Stomach (tissue), 9 donors: ENCODE results near the gene PLPP3. TPM values are rescaled to one million over a fixed set of nuclear protein-coding genes. Genes with fewer than 3 reads are reported as not detected.

Source experiments
- DNase-seq, 2 donors: peaks; one replicate each; pipeline versions ENCODE4 v3.0.0 to v3.0.0-alpha.2; 2013 to 2019
- H3K27ac ChIP-seq, 5 donors: fragments of 200-600 bp in 4 of 5; sonication (generic) in 4 of 5; one replicate each; pipeline ENCODE4 v1.5.1; 2013 to 2019; ENCODE audit warnings: mild to moderate bottlenecking in 1 of 5, moderate library complexity in 1 of 5
- H3K27me3 ChIP-seq, 3 donors: fragments of 200-600 bp; sonication (generic); one replicate each; pipeline ENCODE4 v1.5.1; 2017 to 2019; ENCODE audit warnings: mixed run types in 1 of 3
- H3K36me3 ChIP-seq, 4 donors: fragments of 200-600 bp; sonication (generic); 1 replicate in 3 of 4; 2 replicates in 1 of 4; pipeline ENCODE4 v1.5.1; 2016 to 2019
- H3K4me1 ChIP-seq, 4 donors: fragments of 200-600 bp; sonication (generic); one replicate each; pipeline ENCODE4 v1.5.1; 2016 to 2019
- H3K4me3 ChIP-seq, 4 donors: fragments of 200-600 bp; sonication (generic) in 3 of 4; one replicate each; pipeline ENCODE4 v1.5.1; 2016 to 2019; ENCODE audit warnings: mild to moderate bottlenecking in 1 of 4
- H3K9me3 ChIP-seq, 4 donors: fragments of 200-600 bp; sonication (generic); one replicate each; pipeline ENCODE4 v1.5.1; 2016 to 2019
- EP300 ChIP-seq: sonication (generic); formaldehyde crosslinking; IDR thresholded peaks from one replicate; pipeline ENCODE4 v1.6.1; 2017; ENCODE audit warnings: antibody characterized with exemption
- POLR2A ChIP-seq, 4 donors: fragments of 450-650 bp; IDR thresholded peaks; one replicate each; pipeline ENCODE4 v1.6.1; 2016; ENCODE audit warnings: antibody characterized with exemption in 4 of 4, control low read depth in 2 of 4, mild to moderate bottlenecking in 1 of 4, moderate library complexity in 1 of 4
- POLR2AphosphoS5 ChIP-seq, 3 donors: sonication (generic); formaldehyde crosslinking; IDR thresholded peaks; one replicate each; pipeline ENCODE4 v1.6.1; 2016; ENCODE audit warnings: antibody characterized with exemption in 3 of 3
- WGBS, 5 donors: extraction: QIAGEN DNeasy Blood & Tissue Kit in 3 of 5; methylation state at CpG; one replicate each; pipeline versions ENCODE4 v1.1.5 to v1.1.7; 2013 to 2018; 5-methylcytosine and 5-hydroxymethylcytosine counted together
- intact Hi-C: fragments of 100-400 bp; cut with DNase I; formaldehyde crosslinking; loops from one replicate; pipeline ENCODE4 v1.15.1; 2023; ENCODE audit warnings: low total_unique reads
- polyA plus RNA-seq, 3 donors: library from polyadenylated mRNA; stranded (reverse); fragments of 200-250 nt; gene quantifications; one replicate each; pipeline ENCODE4 v1.2.3, GENCODE V29; 2013
- total RNA-seq, 5 donors: library from RNA; depleted of rRNA; stranded (reverse); fragments of >200 nt; gene quantifications; one replicate each; pipeline versions ENCODE4 v1.1.0 to v1.2.3, GENCODE V29; 2014 to 2016
- TF ChIP-seq, protein P1 (sequence below), 7 experiments: fragments of 450-650 bp in 4 of 7; fragments of 200-600 bp in 3 of 7; sonication (generic) in 3 of 7; IDR thresholded peaks; one replicate each; pipeline ENCODE4 v1.5.1; 2016 to 2019; ENCODE audit warnings: antibody characterized with exemption in 7 of 7, control low read depth in 2 of 7, mild to moderate bottlenecking in 1 of 7
- donor health status: healthy with polysubstance abuse.
- donor health status: Bipolar disorder and iron deficiency.
- donor health status: healthy.

The PLPP3 gene
- total and polyA plus RNA-seq, 8 donors, result 11.1 to 145 (median 46.1) TPM

DNA sequence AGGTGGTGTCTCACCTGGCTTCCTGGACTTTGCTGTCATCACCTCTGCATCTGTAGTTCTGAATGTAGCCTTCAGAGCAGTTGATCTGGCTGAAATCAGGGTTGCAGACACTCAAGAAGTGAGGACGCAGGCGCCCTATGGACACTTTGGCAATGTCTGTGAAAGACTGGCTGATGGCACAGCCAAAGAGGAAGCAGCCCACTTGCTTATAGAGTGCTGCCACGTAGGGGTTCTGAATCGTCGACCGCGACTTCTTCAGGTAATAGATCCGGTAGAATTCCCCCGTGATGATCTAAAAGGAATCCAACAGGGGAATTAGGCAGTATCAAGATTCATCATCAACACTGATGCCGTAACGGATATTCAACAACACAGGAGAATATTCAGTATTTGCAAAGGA is 55.1 kb downstream of the PLPP3 start:
- DNase-seq, result no peak
- Histone ChIP-seq H3K27me3 (no peaks in the 10 kb centered on the region), H3K4me3 (no peak overlapping the region), H3K4me1 (peaks cover 29 to 64% (median 48%) of the 10 kb centered on the region in 4 donors), H3K9me3 (no peaks in the 10 kb centered on the region), H3K36me3 (peaks cover 19 to 45% (median 37%) of the 10 kb centered on the region in 4 donors), H3K27ac (no peak overlapping the region)
- intact Hi-C loops, result no loop called here
- no peak for TF ChIP-seq POLR2A (IDR thresholded peaks at IDR 0.05)
- TF ChIP-seq, protein P1, sequence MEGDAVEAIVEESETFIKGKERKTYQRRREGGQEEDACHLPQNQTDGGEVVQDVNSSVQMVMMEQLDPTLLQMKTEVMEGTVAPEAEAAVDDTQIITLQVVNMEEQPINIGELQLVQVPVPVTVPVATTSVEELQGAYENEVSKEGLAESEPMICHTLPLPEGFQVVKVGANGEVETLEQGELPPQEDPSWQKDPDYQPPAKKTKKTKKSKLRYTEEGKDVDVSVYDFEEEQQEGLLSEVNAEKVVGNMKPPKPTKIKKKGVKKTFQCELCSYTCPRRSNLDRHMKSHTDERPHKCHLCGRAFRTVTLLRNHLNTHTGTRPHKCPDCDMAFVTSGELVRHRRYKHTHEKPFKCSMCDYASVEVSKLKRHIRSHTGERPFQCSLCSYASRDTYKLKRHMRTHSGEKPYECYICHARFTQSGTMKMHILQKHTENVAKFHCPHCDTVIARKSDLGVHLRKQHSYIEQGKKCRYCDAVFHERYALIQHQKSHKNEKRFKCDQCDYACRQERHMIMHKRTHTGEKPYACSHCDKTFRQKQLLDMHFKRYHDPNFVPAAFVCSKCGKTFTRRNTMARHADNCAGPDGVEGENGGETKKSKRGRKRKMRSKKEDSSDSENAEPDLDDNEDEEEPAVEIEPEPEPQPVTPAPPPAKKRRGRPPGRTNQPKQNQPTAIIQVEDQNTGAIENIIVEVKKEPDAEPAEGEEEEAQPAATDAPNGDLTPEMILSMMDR (IDR thresholded peaks at IDR 0.05), result no peak
- no peak for TF ChIP-seq POLR2AphosphoS5 (IDR thresholded peaks at IDR 0.05)
- TF ChIP-seq EP300, result no peak
- 92 to 95% (median 92%) methylated on average over 11 of the region's 11 CpGs for WGBS, 5 donors

DNA sequence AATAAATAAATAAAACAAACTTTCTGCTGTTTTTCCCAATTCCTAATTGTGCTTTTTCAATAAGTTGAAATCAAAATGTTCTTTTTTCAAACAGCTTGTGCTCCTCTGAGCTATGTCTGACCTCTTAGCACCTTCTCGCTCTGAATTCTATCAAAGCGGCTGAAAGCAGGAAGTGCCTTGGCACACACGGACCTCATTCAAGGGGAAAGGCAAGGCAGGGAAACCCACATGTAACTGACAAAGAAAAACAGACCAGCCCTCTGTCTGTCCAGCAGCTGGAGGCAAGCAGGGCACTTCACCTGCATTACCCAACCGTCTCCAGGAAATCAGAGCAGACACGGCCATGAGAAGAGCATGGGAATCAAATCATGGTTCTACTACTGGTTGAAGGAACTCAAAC is 56.7 kb downstream of the PLPP3 start:
- H3K36me3 ChIP-seq, result peaks cover 20 to 56% (median 45%) of the 10 kb centered on the region in 4 donors
- intact Hi-C loops, result no loop called here

DNA sequence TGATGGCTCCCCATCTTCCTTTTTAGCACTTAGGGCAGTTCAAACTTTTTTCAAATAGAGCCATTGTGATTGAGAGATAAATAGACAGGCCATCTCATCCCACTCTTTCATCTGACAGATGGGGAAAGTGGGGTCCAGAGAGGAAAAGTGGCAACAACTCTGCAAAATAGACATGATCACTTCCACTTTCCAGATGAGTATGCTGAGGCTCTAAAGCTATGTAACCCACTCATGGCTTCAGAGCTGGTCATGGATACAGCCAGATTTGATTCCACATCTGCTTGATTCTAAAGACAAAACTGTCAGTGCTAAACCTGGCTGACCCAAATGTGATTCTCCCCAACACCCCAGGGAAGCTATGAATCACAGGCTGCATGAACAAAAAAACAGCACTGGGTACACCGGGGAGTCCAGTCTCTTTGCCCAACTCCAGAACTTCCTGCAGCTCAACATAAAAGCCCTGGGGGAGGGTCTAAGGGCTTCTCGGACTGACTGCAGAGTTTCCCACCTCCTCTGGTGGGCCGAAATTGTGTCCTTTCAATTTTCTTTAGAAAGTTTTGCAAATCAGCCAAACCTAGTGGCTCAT is 59.3 kb downstream of the PLPP3 start:
- Histone ChIP-seq H3K9me3 (no peaks in the 10 kb centered on the region), H3K4me1 (peaks cover 24 to 53% (median 38%) of the 10 kb centered on the region in 4 donors), H3K27ac (no peak overlapping the region), H3K4me3 (no peak overlapping the region), H3K36me3 (peaks cover 20 to 66% (median 57%) of the 10 kb centered on the region in 4 donors), H3K27me3 (no peaks in the 10 kb centered on the region)
- WGBS, 5 donors, result 80 to 95% (median 87%) methylated on average over 1 to 3 of the region's 3 CpGs
- no peak for DNase-seq
- TF ChIP-seq POLR2A (IDR thresholded peaks at IDR 0.05) (no peak), POLR2AphosphoS5 (IDR thresholded peaks at IDR 0.05) (no peak), EP300 (no peak)
- TF ChIP-seq, protein P1 (IDR thresholded peaks at IDR 0.05), result no peak
- intact Hi-C loops, result no loop called here

More for the DNA sequence above, 56.7 kb downstream of the PLPP3 start:
- Histone ChIP-seq H3K27ac (peak overlapping the region in 1 of 5 donors; percentile 38), H3K27me3 (no peaks in the 10 kb centered on the region), H3K4me1 (peaks cover 24 to 54% (median 40%) of the 10 kb centered on the region in 4 donors), H3K9me3 (no peaks in the 10 kb centered on the region), H3K4me3 (no peak overlapping the region)
- 23 to 50% (median 32%) methylated on average over 5 of the region's 5 CpGs for WGBS, 5 donors
- DNase-seq, result peak in 1 of 2 donors; percentile 51
- TF ChIP-seq, protein P1 (IDR thresholded peaks at IDR 0.05), result no peak

DNA sequence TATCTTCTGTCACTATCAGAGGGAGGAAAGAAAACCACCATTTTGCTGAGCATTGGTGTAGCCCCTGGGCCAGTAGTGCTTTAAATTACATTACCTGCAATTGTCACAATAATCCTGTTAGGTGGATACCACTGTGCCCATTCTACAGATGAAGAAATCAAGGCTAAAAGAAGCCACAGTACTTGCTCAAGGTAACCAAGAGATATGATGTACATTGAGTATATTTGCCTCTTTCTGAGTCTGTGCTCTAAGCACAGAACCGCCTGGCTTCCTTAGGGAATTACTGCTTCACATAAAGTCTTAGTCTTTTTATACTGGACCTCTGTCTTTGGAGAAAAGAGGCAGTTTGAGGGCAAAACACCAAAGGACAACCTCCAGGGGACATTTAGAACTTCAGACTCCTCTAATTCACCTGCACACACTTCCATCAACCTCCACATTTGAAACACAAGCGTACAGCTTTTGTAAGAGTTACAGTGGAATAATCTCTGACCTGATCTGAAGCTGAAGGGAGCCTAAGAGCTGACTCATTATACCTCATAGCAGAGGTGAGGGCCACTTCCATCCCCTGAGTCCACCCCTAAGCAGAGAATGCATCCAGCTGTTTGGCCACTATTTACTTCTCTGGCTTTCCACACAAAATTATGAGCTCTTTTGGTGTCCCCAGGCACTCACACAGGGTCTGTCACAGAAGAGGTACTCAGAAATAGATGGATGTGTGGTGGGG is 61.8 kb downstream of the PLPP3 start:
- H3K9me3 ChIP-seq, result no peaks in the 10 kb centered on the region
- H3K36me3 ChIP-seq, result peaks cover 13 to 53% (median 43%) of the 10 kb centered on the region in 4 donors
- no peak for TF ChIP-seq EP300
- no peaks in the 10 kb centered on the region for H3K27me3 ChIP-seq
- peak overlapping the region in 4 of 5 donors; percentile 71 to 86 (median 80) for H3K27ac ChIP-seq
- intact Hi-C loops, result no loop called here
- DNase-seq, result no peak
- peaks cover 25 to 55% (median 39%) of the 10 kb centered on the region in 4 donors for H3K4me1 ChIP-seq
- WGBS, 5 donors, result 92 to 100% (median 98%) methylated on average over 2 of the region's 2 CpGs
- no peak overlapping the region for H3K4me3 ChIP-seq
